Glomerular visceral epithelial cell (primary cell): ENCODE data around the gene CWC27.

Experiments
- DNase-seq: peaks from one replicate; pipeline ENCODE4 v3.0.0-alpha.2; 2016; ENCODE audit errors: extremely low spot score

Gene CWC27

DNA sequence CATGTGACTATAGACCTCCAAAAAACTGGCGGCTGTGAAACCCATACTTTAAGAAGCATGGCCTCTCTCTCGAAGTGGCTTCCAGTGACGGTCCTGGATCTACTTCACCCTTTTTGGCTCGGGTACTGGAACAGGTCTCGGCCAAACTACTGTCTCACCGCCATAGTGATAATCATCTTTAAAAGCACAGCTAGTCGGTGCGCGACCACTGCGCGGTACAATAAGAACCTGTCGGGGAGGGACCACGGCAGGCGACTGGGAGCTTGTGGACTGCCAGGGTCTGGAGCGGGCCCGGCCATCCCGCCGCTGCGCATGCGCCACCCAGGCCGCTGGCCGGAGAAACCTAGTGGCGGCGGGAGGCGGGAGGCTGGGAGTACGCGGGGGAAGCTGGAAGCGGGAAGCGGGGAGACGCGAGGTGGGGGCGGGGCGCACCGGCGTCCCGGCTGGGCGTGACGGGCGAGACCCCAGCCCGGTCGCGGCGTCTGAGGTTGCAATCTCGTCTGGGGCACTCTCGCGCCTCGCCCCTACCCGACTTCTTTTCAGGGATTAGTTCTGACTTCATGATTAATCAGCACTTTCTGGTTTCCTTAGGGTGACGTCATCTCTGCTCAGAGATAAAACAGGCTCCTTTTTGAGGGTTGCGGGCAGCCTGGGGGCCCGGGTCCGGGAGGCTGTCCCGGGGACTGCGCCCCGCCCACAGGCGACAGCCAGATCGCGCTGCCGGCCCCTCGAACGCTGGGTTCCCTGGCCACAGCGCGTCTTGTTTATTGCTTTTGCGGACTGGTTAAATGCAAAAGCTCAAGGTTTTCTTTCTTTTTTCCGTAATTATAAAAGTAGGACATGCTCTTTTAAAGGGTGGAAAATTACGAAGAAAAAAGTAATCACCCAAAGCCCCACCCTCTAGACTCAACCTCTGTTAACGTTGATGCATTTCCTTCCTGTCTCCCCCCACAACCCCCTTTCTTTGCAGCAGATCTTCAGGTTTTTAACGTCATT lies 266.8 kb downstream of the CWC27 start:
- DNase-seq, result peak; percentile 92

DNA sequence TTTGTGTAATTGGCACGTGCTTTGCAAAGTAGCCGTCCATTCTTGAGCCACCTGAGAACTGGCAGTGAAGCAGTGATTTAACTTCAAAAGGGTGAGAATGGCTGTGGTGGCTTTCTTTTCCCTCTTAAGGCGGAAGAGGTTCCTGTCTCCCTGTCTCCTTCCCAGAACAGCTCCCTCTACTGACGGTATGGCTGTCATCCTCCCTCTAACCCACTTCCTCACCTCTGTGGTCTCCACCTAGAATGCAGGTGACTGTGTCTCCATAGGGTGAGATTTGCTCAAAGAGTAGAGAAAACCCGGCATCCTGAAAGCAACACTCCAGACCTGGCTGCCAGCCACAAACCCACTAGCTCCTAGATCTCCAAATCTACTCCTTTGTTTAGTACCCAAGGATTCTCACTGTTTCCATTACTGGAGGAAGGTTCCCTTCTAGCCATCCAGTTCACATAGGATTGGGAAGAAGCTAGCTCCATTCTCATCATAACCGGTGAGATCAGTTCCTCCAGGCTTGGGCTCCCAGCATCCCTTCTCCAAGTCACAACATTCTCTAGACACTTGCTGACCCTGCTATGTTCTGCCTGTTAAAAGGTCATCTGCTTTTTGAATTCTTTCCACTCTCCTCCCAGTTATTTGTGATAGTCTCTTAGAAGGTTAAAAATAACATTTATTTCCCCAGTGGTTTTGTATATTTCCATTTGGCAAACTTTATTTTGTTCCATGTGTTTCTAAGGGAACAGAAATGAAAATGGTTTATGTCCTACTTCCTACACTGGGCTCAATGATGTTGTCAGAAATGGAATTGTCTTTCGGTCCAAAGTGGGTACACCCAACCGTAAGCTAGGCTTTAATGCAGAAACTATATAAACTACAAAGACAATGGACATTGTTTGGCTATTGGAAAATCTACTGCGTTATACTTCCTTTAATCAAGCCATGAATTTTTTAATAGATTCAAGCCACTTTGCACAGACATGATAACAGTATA lies 269.4 kb downstream of the CWC27 start:
- no peak for DNase-seq

DNA sequence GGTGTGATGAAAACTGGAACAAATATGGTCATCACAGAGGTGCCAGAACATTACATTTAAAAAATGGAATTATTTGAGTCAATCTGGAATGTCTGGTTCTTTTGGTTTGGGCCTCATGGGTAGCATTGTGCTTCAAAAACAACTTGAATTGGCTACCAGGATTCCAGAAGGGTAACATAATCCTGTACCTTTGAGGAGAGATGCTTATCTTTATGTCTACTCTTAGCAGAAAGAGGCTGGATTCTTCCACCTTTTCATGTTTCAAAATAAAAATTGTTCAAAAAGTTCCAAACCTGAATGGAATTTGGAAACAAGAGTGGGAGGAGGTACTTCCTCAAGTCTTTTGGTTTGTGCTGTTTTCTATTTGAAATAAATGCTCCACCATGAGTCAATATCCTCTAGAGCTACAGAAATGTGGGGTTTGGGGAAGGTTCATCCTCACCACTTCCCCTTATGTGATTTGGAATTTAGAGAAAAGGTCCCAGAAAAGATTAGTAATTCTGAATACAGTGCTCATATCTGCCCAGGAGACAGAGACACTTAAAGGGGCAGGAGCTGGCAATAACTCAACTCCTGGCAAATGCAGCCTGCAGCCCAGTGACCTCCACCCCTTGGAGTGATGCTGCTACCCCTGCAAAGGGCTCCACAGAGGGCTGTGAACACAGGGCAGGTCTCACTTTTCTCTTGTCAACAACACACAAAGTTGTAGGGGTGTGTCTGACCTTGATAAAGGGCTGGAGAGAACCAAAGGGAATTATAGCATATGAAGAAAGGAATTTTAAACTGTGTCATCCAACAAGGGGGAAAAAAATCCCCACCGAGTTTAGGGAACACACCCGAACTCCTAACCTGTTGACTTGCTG lies 272.8 kb downstream of the CWC27 start:
- no peak for DNase-seq

DNA sequence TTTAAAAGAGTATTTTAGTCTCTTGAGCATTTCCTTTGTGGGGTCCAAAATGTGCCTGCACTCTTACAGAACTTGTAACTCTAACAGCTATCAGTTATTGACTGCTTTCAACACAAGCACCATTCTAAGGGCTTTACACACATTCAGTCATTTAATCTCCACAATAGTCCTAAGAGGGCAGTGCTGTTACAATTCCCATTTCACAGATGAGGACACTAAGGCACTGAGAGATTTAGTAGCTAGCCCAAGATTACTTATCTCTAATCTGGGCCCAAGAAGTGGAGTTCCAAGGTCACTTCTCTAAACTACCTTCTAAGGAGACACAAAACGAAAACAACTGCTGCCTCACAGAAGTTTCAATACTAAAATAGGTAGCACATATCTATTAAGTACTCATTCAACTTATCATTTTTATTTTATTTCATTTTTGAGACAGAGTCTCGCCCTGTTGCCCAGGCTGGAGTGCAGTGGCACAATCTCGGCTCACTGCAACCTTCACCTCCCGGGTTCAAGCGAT lies 275.2 kb downstream of the CWC27 start:
- no peak for DNase-seq

DNA sequence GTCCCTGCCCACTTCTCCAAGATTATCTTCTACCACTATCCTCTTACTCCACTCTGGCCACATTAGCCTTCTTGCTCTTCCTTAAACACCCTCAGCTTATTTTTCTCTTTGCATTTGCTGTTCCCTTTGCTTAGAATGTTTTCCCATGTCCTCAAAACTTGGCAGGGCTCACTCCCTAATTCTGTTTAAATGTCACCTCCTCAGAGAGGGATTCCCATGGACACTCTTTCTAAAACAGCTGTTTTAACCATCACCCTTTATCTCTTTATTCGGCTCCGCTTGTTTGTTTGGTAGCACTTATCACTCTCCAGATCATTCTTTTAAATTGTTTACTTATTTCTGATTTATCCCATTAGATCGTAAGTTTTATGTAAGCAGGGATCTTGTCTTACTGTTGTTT lies 278.5 kb downstream of the CWC27 start:
- DNase-seq, result no peak

DNA sequence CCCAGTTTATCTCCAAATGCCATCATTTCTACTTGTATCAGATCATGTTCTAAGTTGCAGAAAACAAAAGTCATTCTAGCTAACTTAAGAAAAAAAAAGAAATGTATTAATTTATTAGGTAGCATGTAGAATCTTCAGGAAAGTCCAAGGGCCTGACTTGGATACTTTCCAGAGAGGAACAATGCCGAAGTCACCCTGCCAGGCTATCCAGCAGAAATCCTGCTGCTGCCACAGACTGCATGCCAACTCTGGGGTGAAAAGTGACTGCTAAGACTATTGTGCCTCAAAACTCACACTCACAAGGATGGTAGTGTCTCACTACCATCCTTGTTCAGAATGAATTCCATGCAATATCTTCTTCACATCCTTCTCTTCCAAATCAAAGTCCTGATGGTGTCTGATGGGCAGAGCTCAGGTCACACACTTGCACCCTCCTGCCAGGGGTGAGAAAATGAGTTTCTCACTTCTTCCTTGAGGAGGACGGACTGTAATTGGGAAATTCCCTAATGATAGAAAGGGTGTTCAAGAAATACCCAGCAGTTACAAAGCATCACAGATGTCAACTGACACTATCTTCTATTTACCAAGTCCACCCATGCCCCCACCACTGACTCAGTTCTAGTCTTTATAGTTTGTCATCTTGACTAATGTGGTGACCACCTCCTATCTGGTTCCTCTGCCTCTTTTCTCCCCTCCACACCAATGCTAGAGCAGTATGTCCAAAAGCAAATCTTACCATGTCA lies 279.4 kb downstream of the CWC27 start:
- no peak for DNase-seq

DNA sequence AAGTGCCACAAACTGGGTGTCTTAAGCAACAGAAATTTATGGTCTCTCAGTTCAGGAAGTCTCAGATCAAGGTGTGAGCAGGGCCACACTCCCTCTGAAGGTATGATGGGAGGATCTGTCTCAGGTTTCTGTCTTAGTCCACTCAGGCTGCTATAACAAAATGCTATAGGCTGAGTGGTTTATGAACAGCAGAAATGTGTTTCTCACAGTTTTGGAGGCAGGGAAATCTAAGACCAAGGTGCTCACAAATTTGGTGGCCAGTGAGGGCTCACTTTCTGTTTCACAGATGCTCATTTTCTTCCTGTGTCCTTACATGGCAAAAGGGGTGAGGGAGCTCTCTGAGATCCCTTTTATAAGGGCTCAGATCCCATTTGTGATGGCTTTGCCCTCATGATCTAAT lies 281.4 kb downstream of the CWC27 start:
- no peak for DNase-seq

DNA sequence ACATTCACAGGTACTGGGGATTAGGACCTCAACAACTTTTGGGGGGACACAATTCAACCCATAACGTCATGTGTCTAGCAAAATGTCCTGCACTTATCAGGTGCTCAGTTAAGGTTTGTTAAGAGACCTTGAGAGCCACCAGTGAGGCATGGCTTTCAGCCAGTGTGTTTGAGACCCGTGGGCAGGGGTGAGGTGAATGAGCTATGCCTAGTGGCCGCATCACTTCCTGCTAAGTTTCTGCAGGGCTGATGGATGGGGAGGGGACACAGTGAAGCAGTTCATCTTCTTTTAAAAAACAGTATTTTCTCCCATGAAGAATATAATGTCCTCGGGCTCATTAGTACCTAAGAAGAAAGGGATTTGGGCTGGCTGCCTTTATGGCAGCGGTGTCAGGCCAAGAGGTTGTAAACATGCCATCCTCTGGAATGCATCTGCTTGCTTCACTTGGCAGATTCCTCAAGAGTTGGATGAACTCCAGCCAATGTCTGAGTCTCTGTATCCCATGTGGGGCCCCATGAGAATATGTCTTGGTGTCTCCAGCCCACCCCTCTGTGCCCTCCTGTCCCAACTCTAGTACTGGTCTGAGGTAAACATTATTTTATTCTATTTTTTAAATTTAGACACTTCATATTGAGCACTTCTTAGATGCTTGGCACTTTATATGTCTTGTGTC lies 282.2 kb downstream of the CWC27 start:
- DNase-seq, result peak; percentile 17

DNA sequence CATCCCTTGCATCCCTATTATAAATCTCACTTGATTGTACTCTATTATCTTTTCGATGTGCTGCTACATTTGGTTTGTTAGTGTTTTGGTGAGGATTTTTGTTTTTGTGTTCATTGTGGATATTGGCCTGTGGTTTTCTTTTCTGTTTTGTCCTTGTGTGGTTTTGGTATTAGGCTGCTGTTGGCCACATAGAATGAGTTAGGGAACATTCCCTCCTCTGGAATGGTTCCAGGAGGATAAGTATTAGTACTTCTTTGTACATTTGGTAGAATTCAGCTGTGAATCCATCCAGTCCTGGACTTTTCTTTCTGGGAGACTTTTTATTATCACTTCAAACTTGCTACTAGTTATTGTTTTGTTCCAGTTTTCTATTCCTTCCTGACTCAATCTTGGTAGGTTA lies 287.2 kb downstream of the CWC27 start:
- no peak for DNase-seq

DNA sequence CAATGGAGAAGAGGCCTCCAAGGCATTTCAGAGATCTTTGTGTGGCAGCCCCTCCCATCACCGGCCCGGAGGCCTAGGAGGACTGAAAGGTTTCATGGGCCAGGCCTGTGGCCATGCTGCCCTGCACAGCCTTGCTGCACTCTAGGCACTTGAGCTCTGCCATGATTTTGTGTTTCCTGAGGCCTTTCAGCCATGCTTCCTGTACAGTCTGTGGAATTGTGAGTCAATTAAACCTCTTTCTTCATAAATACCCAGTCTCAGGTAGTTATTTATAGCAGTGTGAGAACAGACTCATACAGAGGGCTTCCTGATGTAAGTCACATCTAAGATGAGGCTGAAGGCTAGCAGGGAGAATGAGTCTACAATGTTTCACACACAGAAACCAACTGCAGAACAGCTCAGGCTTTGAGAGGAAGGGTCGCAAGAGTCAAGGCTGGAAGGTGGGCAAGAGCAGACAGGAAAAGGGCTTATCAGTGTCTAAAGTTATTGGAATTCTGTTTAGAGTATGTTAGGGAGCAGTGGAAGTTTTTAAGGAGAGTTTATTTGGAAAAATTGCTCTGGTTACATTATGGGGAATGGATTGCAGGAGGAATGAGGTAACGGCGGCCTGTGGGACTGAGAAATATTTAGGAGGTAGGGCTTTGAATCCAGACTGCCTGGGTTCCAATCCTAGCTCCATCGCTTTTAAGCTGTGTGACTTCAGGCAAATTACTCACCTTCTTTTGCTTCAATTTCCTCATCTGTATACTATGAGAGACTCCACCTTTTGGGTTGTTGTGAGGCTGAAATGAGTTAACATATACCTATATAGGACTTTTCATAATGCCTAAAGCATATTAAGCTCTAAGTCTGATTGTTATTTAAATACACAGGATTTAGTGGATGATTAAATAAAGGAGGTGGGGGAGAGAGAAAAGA lies 291.2 kb downstream of the CWC27 start:
- no peak for DNase-seq

DNA sequence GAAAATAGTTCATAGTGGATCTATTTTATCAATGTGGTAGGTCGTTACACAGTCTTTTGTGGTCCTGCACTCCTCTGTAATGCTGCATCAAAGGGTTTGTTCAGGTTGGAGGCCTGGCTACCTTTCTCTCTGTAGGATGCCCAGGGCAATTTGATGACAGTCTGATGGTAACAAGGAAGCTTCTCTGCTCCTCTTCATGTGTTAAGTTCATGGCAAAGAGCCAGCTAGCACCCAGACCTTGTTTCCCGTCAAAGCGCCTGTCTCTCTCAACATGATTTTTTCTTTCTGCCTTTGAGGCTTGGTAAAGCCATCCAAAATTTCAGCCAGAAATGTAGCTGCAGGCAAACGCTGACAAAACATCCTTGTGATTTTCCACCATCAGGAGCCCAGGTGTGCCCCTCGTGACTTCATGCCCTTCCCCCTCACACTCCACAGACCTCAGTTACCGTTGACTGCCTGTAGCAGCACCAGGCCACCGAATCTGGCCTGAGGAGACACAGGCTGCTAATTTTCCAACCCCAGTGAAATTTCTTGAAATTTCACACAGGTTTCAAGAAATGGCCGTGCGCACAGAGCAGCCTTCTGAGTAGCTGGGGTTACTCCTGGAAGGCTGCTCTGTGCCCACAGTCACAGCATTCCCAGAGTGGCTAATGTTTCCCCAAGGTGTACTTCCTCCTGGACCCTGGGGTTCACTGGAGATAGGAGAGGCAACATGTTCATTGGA lies 292.7 kb downstream of the CWC27 start:
- no peak for DNase-seq

DNA sequence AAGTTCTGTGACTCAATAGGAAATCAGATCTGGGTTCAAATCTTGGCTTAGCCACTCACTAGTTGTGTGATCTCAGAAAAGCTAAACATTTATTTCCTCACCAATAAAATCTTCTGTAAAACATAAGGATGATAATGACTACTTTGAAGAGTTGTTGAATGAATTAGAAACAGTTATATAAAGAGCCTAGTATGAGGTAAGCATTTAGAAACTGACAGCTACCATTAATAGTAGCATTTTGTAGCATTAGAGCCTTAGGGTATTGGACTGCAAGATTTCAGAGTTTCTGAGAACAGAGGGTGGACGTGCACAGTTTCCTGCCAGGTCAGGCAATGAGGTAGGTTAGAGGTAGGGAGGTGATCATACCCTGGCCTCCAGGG lies 293.2 kb downstream of the CWC27 start:
- DNase-seq, result no peak

DNA sequence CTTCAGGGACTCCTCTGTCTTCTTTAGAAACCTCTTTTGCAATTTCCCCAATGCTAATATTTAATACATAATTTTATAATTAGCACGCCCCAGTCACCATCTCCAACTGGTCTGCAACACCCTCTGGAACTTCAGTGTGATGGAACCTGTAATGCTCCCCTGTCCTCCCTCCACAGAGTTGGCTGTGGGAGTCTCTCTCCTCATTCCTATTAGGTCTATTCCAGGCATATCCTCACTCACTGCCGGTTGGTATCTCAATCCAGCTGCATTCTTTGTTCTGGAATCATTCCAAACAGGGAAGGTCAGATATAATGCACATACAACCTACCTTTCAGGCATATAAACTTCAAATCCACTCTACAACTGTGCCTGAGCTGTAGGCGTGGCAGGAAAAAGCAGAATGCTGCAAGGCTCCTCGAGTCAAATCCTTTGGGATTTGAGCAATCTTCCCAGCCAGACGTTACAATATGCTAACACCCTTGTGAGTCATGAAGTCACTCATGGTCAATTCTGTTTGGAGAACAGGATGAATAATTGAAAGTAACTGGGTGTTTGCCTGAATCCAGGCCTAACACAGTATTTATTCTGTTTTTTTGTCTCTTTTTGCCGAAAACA lies 293.8 kb downstream of the CWC27 start:
- peak; percentile 52 for DNase-seq

DNA sequence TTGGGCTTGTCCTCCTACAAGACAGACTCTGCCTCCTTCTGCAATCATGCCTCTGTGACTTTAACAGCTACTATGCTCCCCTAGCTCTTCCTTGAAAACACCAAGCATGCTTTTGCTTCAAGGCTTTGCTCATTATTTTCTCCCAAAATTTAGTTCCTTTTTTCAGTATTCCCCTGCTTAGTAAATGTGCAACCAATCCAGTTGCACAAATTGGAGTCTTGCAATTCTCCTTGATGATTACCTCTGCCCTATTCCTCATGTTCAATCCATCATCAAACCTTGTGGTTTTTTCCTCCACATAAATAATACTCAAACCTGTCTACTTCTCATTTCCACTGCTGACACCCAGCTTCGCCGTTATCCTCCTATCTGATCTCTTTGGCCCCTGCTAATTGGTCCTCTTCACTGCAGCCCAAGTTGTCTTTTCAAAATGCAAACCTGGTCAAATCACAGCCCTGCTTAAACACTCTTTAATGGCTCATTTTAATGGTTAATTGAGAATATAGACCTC lies 296.3 kb downstream of the CWC27 start:
- DNase-seq, result no peak

DNA sequence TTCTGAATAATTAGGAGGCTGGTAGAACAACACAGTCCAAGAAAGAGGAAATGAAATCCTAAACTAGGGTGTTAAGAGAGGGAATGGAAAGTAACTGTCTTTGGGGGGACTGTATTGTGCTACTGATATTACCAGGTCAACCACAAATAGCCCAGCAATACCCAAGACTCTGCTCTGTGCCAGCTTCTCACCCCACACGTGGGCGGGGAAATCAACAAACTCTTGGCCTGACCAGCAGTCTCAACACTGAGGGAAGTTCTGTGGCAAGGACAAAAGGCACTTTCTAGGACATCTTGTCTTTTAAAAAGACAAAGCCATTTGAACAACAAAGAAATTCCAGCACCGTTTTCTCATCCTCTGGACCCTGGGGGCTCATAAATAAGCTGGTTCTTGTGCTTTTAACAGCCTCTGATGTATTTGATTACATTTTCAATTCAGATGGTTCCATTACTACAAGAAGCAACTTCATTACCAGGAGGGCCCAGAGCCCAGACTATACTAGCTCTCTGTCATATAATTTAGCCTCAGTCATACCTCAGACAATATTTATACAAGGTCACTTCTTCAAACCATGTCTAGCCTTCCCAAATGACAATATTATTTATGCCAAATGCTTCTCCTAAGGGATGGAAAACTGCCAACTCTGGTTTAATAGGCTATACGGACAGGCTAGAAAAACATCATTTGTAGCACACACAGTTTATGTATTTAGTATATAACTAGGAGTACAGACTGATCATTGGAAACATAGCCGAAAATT lies 297.8 kb downstream of the CWC27 start:
- DNase-seq, result no peak

DNA sequence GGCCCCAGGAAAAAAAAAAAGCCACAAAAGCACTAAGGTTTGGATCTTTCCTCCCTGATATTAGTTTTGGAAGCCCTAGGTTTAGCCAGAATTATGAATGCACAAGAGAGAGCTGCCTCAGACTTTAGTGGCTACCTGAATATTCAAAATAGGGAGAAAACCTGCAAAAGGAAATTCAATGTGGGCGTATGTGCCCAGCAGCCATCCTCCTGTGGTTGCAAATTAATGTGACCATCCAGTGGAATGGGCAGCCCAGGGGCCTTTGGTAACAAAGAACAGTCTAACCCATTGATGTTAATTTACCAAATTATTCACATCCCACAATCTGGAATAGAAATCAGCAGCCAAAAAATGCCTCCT lies 298.4 kb downstream of the CWC27 start:
- no peak for DNase-seq
